ENCODE measurements around the gene EPHA6.
"Not testable (repeated sequence)": the region's sequence is repeated elsewhere in the genome, so short reads cannot be mapped to it uniquely, and the experiment has no call there.

EPHA6 gene

GRCh38 chr3:97439373-97439772 is 625.0 kb downstream of the EPHA6 start:
- no peak overlapping the region for H3K27ac ChIP-seq
- TF ChIP-seq CTCF (conservative IDR thresholded peaks at IDR 0.05), result no peak

- H3K27ac ChIP-seq, result no peak overlapping the region
- TF ChIP-seq CTCF (conservative IDR thresholded peaks at IDR 0.05), result no peak
Observed at GRCh38 chr3:97464035-97464434, 649.6 kb downstream of the EPHA6 start.

GRCh38 chr3:97470481-97470880 is 656.1 kb downstream of the EPHA6 start:
- no peak overlapping the region for H3K27ac ChIP-seq
- no peak for TF ChIP-seq CTCF (conservative IDR thresholded peaks at IDR 0.05)

GRCh38 chr3:97479740-97480139 is 665.3 kb downstream of the EPHA6 start:
- no peak overlapping the region for H3K27ac ChIP-seq
- no peak for TF ChIP-seq CTCF (conservative IDR thresholded peaks at IDR 0.05)

GRCh38 chr3:97480696-97481289 is 666.4 kb downstream of the EPHA6 start:
- not testable (repeated sequence) for H3K27ac ChIP-seq

GRCh38 chr3:97481416-97481815 is 667.0 kb downstream of the EPHA6 start:
- H3K27ac ChIP-seq, result no peak overlapping the region
- TF ChIP-seq CTCF (conservative IDR thresholded peaks at IDR 0.05), result no peak

GRCh38 chr3:97485206-97485605 is 670.8 kb downstream of the EPHA6 start:
- peak overlapping the region; percentile 45 for H3K27ac ChIP-seq
- no peak for TF ChIP-seq CTCF (conservative IDR thresholded peaks at IDR 0.05)

- H3K27ac ChIP-seq, result no peak overlapping the region
- TF ChIP-seq CTCF (conservative IDR thresholded peaks at IDR 0.05), result no peak
Observed at GRCh38 chr3:97487587-97487986, 673.2 kb downstream of the EPHA6 start.

All from VCaP (cell line).